GM12878 (cell line): ENCODE results near the gene DDX23. TPM values are rescaled to one million over a fixed set of nuclear protein-coding genes. Genes with fewer than 3 reads are reported as not detected.

ENCODE experiments used
- ATAC-seq: fragments of 200-7000 bp; cut with Tn5 transposase; 3 replicates; pipeline ENCODE4 v1.9.1; 2020; ENCODE audit warnings: mild to moderate bottlenecking, moderate library complexity
- BruUV-seq: library from RNA; stranded (reverse); fragments of 400-500 nt; replicated peaks from 2 replicates; lab custom pipeline; 2021; lab: Mats Ljungman, UMichigan
- CTCF ChIA-PET: fragments of 300-600 bp; sonication (Branson Sonifier 250); formaldehyde crosslinking; extraction: SDS; loops from one replicate; lab custom pipeline; 2021; ENCODE audit warnings: inconsistent platforms; lab: Yijun Ruan, JAX
- POLR2A ChIA-PET: fragments of 350-600 bp; formaldehyde crosslinking; extraction: SDS; loops from one replicate; lab custom pipeline; 2021; ENCODE audit warnings: inconsistent platforms; lab: Charles Lee
- RAD21 ChIA-PET: fragments of 300-600 bp; sonication (Branson Sonifier 250); formaldehyde crosslinking; loops from one replicate; lab custom pipeline; 2023; ENCODE audit warnings: antibody characterized with exemption; ENCODE audit not compliant: unreplicated experiment; lab: Charles Lee
- SMC1A ChIA-PET: fragments of 300-600 bp; sonication (Branson Sonifier 250); formaldehyde crosslinking; loops from one replicate; lab custom pipeline; 2023; ENCODE audit not compliant: unreplicated experiment, uncharacterized antibody; lab: Charles Lee
- DNase-seq: peaks from one replicate; pipeline ENCODE4 v3.0.0-alpha.2; 2011; ENCODE audit warnings: low read depth, low spot score
- FAIRE-seq: peaks from 3 replicates; lab custom pipeline; 2011; peaks lifted over from hg19 to GRCh38; lab: Jason Lieb, UNC
- H2AFZ ChIP-seq: 2 replicates; pipeline ENCODE4 v1.6.0; 2011; ENCODE audit warnings: low read depth, low read length, control low read depth; ENCODE audit not compliant: control insufficient read depth
- H3K27ac ChIP-seq: 2 replicates; pipeline ENCODE4 v1.5.1; 2011; ENCODE audit warnings: control low read depth; ENCODE audit not compliant: control insufficient read depth, insufficient read depth
- H3K27me3 ChIP-seq, 2 experiments: replicated peaks in 1 of 2; 2 replicates each; pipeline versions ENCODE4 v1.6.0 to v1.6.1; 2011; ENCODE audit warnings: low read length in 1 of 2; ENCODE audit not compliant: control insufficient read depth in 2 of 2, insufficient read depth in 2 of 2
- H3K36me3 ChIP-seq, 2 experiments: 2 replicates each; pipeline ENCODE4 v1.5.1; 2011; ENCODE audit warnings: low read length in 1 of 2; ENCODE audit not compliant: control insufficient read depth in 2 of 2, insufficient read depth in 2 of 2
- H3K4me1 ChIP-seq: 2 replicates; pipeline ENCODE4 v1.6.1; 2011; ENCODE audit warnings: mild to moderate bottlenecking, low read length, moderate library complexity, mixed read lengths; ENCODE audit not compliant: control insufficient read depth, insufficient read depth
- H3K4me2 ChIP-seq: 2 replicates; pipeline ENCODE4 v1.6.0; 2011; ENCODE audit warnings: control low read depth; ENCODE audit not compliant: control insufficient read depth, insufficient read depth
- H3K4me3 ChIP-seq: fragments of 200-600 bp; sonication (generic); 2 replicates; pipeline ENCODE4 v1.5.1; 2016
- H3K79me2 ChIP-seq: 2 replicates; pipeline ENCODE4 v1.6.0; 2011; ENCODE audit warnings: low read length; ENCODE audit not compliant: control insufficient read depth, insufficient read depth
- H3K9ac ChIP-seq: 2 replicates; pipeline ENCODE4 v1.8.0; 2011; ENCODE audit warnings: low read length, control low read depth, mixed read lengths; ENCODE audit not compliant: control insufficient read depth, insufficient read depth
- H3K9me3 ChIP-seq: replicated peaks from 3 replicates; pipeline ENCODE4 v1.5.1; 2011; ENCODE audit warnings: mild to moderate bottlenecking, low read length; ENCODE audit not compliant: control insufficient read depth, insufficient read depth
- H4K20me1 ChIP-seq: 2 replicates; pipeline ENCODE4 v1.6.0; 2011; ENCODE audit not compliant: control insufficient read depth, insufficient read depth
- BHLHE40 ChIP-seq, 2 experiments: fragments of 450-650 bp in 1 of 2; IDR thresholded peaks; 2 replicates each; pipeline ENCODE4 v1.6.1; 2011 to 2017; ENCODE audit warnings: low read depth in 2 of 2, borderline replicate concordance in 1 of 2, improper control_type of control experiment in 1 of 2, low read length in 1 of 2, mild to moderate bottlenecking in 1 of 2
- BMI1 ChIP-seq: fragments of 450-650 bp; IDR thresholded peaks from 2 replicates; pipeline ENCODE4 v1.6.1; 2016; ENCODE audit warnings: mild to moderate bottlenecking, moderate library complexity, borderline replicate concordance
- CREB1 ChIP-seq: IDR thresholded peaks from 2 replicates; pipeline ENCODE4 v1.6.1; 2012; ENCODE audit warnings: low read depth, mild to moderate bottlenecking, inconsistent platforms
- EZH2 ChIP-seq: IDR thresholded peaks from 2 replicates; pipeline ENCODE4 v1.6.1; 2012; ENCODE audit warnings: low read depth, mild to moderate bottlenecking, control low read depth, inconsistent platforms, low read length, borderline replicate concordance; ENCODE audit not compliant: control insufficient read depth
- FOS ChIP-seq: IDR thresholded peaks from 3 replicates; pipeline ENCODE4 v1.6.1; 2011; ENCODE audit warnings: borderline replicate concordance; ENCODE audit not compliant: insufficient read length; ENCODE audit errors: extremely low read depth
- FOXM1 ChIP-seq: IDR thresholded peaks from 2 replicates; pipeline ENCODE4 v1.6.1; 2012; ENCODE audit warnings: low read depth, mild to moderate bottlenecking, inconsistent platforms, low read length, moderate library complexity
- HDAC2 ChIP-seq: fragments of 200-600 bp; sonication (generic); IDR thresholded peaks from 2 replicates; pipeline ENCODE4 v1.6.1; 2017
- HSF1 ChIP-seq: fragments of 150-350 bp; IDR thresholded peaks from 2 replicates; pipeline ENCODE4 v1.6.1; 2014; ENCODE audit warnings: mild to moderate bottlenecking, low read depth, low read length
- JUND ChIP-seq: IDR thresholded peaks from 2 replicates; pipeline ENCODE4 v1.6.1; 2012; ENCODE audit warnings: low read depth, mild to moderate bottlenecking, low read length, improper control_type of control experiment, moderate library complexity
- KDM1A ChIP-seq: fragments of 200-600 bp; sonication (generic); IDR thresholded peaks from 2 replicates; pipeline ENCODE4 v1.6.1; 2016; ENCODE audit warnings: borderline replicate concordance
- POU2F2 ChIP-seq: IDR thresholded peaks from 3 replicates; pipeline ENCODE4 v1.6.1; 2011; ENCODE audit warnings: low read depth, mild to moderate bottlenecking, low read length, borderline replicate concordance
- WGBS: methylation state at CpG from one replicate; pipeline ENCODE4 v1.1.6; 2016; ENCODE audit warnings: low lambda C conversion rate; ENCODE audit not compliant: insufficient replicate concordance, insufficient coverage; ENCODE audit errors: missing lambda C conversion rate; 5-methylcytosine and 5-hydroxymethylcytosine counted together
- in situ Hi-C: fragments of 300-500 bp; cut with MboI; formaldehyde crosslinking; loops from 9 replicates; pipeline ENCODE4 v1.14.3; 2018; ENCODE audit warnings: mixed read lengths
- intact Hi-C: fragments of 100-400 bp; cut with micrococcal nuclease; formaldehyde crosslinking; loops from one replicate; pipeline ENCODE4 v1.14.2; 2022; ENCODE audit not compliant: unreplicated experiment
- polyA plus RNA-seq, 11 experiments: library from polyadenylated mRNA; depleted of rRNA in 4 of 11; unstranded in 6 of 11; stranded (reverse) in 5 of 11; fragments of >200 nt; fragmentation: Nextera tagmentation in 4 of 11; fragmentation: Illumina TruSeq in 1 of 11; extraction: Ambion mirVana in 4 of 11; extraction: Trizol in 1 of 11; gene quantifications; 1 replicate in 1 of 11; 2 replicates in 10 of 11; pipeline versions ENCODE4 v1.2.1 to v1.2.3, GENCODE V29; 2011 to 2016; ENCODE audit warnings: inconsistent platforms in 2 of 11, missing spikeins in 2 of 11, low read depth in 1 of 11
- total RNA-seq, 4 experiments: library from RNA; depleted of rRNA in 3 of 4; stranded (reverse); fragments of >200 nt in 3 of 4; fragmentation: Illumina TruSeq in 1 of 4; extraction: Trizol in 1 of 4; gene quantifications; 2 replicates each; pipeline versions ENCODE4 v1.2.1 to v1.2.3, GENCODE V29; 2013 to 2021
- TF ChIP-seq, protein P1 (sequence below): fragments of 450-650 bp; IDR thresholded peaks from 2 replicates; pipeline ENCODE4 v1.6.1; 2016; ENCODE audit warnings: mild to moderate bottlenecking
- TF ChIP-seq, protein P2 (sequence below): IDR thresholded peaks from 2 replicates; pipeline ENCODE4 v1.6.1; 2012; ENCODE audit warnings: low read depth, low read length, improper control_type of control experiment
- TF ChIP-seq, protein P3 (sequence below): fragments of 450-650 bp; IDR thresholded peaks from 2 replicates; pipeline ENCODE4 v1.6.1; 2017; ENCODE audit warnings: mild to moderate bottlenecking

Gene DDX23
- total and polyA plus RNA-seq, 10 of the 15 experiments (the other 5 are each of a cell fraction or from before 2014, with no cell fraction given): 25.8 to 107 (median 77.4) TPM

GRCh38 chr12:48889679-48890078, 37.7 kb upstream of the DDX23 start (continued):
- TF ChIP-seq, protein P1, sequence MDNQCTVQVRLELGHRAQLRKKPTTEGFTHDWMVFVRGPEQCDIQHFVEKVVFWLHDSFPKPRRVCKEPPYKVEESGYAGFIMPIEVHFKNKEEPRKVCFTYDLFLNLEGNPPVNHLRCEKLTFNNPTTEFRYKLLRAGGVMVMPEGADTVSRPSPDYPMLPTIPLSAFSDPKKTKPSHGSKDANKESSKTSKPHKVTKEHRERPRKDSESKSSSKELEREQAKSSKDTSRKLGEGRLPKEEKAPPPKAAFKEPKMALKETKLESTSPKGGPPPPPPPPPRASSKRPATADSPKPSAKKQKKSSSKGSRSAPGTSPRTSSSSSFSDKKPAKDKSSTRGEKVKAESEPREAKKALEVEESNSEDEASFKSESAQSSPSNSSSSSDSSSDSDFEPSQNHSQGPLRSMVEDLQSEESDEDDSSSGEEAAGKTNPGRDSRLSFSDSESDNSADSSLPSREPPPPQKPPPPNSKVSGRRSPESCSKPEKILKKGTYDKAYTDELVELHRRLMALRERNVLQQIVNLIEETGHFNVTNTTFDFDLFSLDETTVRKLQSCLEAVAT: no peak
- TF ChIP-seq, all 136 proteins: peak for 0

DNA sequence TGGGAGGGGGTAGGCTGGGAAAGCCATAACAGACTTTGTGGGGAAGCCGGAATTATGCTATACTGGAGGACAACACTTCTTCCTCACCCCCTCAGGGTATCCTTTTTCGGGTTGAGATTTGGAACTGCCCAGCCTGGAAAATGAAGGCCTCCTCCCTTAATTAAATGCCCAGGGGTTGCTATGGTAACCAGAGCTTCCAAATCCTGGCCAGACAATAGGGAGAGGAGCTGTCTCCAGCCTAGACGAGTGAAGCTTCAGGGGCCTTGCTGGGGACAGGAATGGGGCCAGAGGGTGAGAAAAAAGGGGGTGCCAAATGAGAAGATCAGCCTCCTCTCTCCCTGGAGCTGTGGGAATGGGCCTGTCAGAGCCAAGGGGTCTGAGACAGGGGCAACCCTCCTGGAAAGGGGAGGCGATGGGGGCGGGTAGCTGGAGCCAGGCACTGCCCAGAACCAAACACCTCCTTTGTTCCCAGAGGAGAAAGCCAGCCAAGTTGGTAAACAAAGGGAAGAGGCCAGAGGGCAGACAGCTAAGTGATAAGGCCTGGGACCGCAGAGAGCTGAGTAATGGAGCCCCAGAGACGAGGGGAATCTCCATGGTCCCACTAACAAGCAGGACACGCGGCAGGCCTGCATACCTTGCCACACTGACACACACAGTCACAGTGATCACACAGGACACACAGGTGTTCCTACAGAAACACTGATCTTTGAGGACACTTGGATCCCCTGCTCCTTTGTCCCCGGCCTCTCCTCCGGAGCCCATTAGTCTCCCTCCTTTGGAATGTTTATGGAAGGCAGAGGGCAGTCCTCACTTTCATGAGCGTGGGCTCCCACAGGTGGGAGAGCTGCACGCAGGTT, 31.6 kb upstream of the DDX23 start:
- SMC1A ChIA-PET: interaction anchor here (1.0 to 2.5 kb wide), 5 partner anchors 27 to 42 kb away, joined by 3 to 10 read pairs (median 4); partner anchors contain the start of gene FKBP11
- DNase-seq (no peak), ATAC-seq (peak; percentile 27; the same call in 2 of the 3 replicates), FAIRE-seq (no peak)
- H3K4me1 ChIP-seq: no peaks in the 10 kb centered on the region
- WGBS: 29% methylated on average over 13 of the region's 13 CpGs
- H4K20me1 ChIP-seq: no peaks in the 10 kb centered on the region
- no peaks in the 10 kb centered on the region for H3K36me3 ChIP-seq
- no peaks in the 10 kb centered on the region for H3K79me2 ChIP-seq
- H3K9ac ChIP-seq: no peak overlapping the region
- H3K4me2 ChIP-seq: no peak overlapping the region
- H2AFZ ChIP-seq: no peak overlapping the region
- TF ChIP-seq BHLHE40 (IDR thresholded peaks at IDR 0.05; ENCODE audit: borderline replicate concordance in 1 of 2, low read depth in 2 of 2, low read length in 1 of 2): no peak
- TF ChIP-seq POU2F2: no peak
- TF ChIP-seq HDAC2: no peak
- no peak for TF ChIP-seq JUND
- TF ChIP-seq BMI1: no peak
- no peak for TF ChIP-seq FOXM1
- TF ChIP-seq, protein P2, sequence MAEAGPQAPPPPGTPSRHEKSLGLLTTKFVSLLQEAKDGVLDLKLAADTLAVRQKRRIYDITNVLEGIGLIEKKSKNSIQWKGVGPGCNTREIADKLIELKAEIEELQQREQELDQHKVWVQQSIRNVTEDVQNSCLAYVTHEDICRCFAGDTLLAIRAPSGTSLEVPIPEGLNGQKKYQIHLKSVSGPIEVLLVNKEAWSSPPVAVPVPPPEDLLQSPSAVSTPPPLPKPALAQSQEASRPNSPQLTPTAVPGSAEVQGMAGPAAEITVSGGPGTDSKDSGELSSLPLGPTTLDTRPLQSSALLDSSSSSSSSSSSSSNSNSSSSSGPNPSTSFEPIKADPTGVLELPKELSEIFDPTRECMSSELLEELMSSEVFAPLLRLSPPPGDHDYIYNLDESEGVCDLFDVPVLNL: no peak
- TF ChIP-seq, protein P3, sequence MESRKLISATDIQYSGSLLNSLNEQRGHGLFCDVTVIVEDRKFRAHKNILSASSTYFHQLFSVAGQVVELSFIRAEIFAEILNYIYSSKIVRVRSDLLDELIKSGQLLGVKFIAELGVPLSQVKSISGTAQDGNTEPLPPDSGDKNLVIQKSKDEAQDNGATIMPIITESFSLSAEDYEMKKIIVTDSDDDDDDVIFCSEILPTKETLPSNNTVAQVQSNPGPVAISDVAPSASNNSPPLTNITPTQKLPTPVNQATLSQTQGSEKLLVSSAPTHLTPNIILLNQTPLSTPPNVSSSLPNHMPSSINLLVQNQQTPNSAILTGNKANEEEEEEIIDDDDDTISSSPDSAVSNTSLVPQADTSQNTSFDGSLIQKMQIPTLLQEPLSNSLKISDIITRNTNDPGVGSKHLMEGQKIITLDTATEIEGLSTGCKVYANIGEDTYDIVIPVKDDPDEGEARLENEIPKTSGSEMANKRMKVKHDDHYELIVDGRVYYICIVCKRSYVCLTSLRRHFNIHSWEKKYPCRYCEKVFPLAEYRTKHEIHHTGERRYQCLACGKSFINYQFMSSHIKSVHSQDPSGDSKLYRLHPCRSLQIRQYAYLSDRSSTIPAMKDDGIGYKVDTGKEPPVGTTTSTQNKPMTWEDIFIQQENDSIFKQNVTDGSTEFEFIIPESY: no peak
- no peak for TF ChIP-seq KDM1A
- no peak for TF ChIP-seq HSF1
- TF ChIP-seq EZH2: no peak
- TF ChIP-seq CREB1: no peak
- TF ChIP-seq FOS: no peak
- peaks cover 4 to 12% of the 10 kb centered on the region in 2 experiments; a peak in 3 of 4 replicates for H3K27me3 ChIP-seq
- intact Hi-C loops (no loop called here), in situ Hi-C loops (no loop called here)
- H3K27ac ChIP-seq: no peak overlapping the region
- no TSS peak for BruUV-seq
- RAD21 ChIA-PET: interaction anchor here (1.6 kb wide), 1 partner anchor 30 kb away, joined by 5 read pairs; no protein-coding TSS in a partner anchor
- CTCF ChIA-PET: interaction anchor here (0.7 to 1.8 kb wide), 5 partner anchors 7 to 52 kb away, joined by 3 to 12 read pairs (median 4); no protein-coding TSS in a partner anchor
- H3K4me3 ChIP-seq: no peak overlapping the region
- H3K9me3 ChIP-seq: no peaks in the 10 kb centered on the region
- POLR2A ChIA-PET: interaction anchor here (0.6 kb wide), 1 partner anchor 24 kb away, joined by 3 read pairs; no protein-coding TSS in a partner anchor
